NCI-H2081 treated with DMSO at 0.1 percent for 48 hours (cell line): Measurements from ENCODE around the gene METTL2B.
"Not testable (repeated sequence)": the region's sequence is repeated elsewhere in the genome, so short reads cannot be mapped to it uniquely, and the experiment has no call there.

Experiments used
- DNase-seq: peaks from one replicate; lab custom pipeline; 2025; lab: John Stamatoyannopoulos, UW

The METTL2B gene

DNA sequence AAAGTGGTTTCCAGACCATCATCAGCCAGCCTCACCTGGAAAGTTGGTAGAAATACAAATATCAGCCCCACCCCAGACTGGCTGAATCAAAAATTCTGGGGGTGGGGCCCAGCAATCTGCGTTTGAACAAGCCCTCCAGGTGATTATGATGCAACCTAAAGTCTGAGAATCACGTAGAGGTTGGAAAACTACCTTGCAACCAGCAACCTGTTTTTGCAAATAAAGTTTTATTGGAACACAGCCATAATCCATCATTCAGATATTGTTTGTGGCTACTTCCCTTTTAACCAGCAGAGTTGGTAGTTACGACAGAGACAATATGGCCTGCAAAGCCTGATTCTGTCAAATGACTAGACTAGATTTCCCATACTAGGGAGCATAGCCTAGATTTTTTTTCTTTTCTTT, 49.5 kb downstream of the METTL2B start:
- DNase-seq = not testable (repeated sequence)

GRCh38 chr7:128529191-128529590, 52.6 kb downstream of the METTL2B start:
- not testable (repeated sequence) for DNase-seq

GRCh38 chr7:128530121-128530854, 53.7 kb downstream of the METTL2B start:
- DNase-seq = not testable (repeated sequence)

DNA sequence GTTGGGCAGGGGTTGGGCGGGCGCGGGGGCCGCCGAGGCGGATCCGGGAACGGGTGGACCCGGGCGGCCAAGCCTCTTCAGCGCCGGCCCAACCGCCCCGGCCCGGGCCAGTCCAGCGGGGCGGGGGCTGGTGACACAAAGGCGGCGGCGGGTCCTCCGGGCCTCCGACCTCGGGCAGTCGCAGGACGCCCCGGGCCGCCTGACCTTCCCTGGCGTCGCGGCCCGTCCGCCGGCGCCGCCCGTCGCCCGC, 54.2 kb downstream of the METTL2B start:
- no peak for DNase-seq

- peak; percentile 23 for DNase-seq
Measured at GRCh38 chr7:128531105-128531954, 54.8 kb downstream of the METTL2B start.

DNA sequence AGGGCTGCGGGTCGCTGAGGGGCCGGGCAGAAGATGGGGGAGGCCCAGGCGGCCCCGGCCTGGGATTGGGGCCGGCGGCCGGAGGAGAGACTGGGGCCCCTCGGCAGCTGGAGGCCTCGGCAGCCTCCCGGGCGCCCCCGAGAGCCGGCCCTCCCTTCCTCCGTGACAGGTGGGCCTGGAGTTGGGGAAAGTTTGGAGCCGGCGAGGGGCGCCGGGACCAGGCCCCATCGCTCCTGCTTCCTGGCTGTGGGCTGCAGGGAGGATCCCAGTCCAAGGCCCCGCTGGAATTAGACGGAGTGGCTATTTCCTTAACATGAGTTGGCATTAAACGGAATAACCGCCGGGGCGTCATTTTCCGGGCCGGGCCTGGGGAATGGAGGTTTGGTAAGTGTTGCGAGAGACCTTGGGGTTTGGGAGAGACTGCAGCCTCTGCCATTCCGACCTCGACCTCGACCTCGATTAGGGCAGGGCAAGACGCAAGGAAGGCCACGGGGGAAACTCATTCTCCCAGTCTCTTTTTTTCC, 55.5 kb downstream of the METTL2B start:
- not testable (repeated sequence) for DNase-seq

DNA sequence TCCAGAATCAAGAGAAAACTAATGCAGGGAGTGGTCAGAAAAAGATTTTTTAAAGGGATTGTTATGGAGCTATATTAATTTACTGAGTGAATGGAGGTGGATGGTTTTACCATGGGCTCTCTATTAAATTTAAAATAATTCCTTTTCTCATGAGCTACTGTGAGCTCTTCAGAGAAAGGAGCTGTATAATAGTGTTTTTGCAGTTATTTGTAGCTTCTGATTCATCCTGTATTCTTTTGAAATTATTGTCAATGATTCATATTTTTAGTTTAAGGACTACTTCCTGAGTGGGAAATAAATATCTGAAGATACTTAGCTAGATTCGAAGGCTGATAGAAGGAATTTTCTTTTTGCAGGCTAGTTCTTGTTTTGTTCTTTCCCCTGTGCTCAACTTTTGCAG, 56.4 kb downstream of the METTL2B start:
- not testable (repeated sequence) for DNase-seq

DNA sequence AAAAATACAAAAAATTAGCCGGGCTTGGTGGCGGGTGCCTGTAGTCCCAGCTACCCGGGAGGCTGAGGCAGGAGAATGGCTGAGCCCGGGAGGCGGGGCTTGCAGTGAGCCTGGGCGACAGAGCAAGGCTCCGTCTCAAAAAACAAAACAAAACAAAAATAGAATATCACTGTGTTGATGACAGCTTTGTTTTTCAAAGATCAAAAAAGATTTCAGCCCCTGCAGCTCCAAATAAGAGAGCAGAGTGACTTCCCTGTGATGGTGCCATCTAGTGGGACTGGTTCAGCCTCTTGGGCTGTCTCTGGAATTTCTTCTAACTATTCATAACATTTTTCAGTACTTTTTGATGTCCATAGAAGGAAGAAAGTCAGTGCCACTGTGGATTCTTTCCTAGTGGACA, 60.9 kb downstream of the METTL2B start:
- DNase-seq = not testable (repeated sequence)

DNA sequence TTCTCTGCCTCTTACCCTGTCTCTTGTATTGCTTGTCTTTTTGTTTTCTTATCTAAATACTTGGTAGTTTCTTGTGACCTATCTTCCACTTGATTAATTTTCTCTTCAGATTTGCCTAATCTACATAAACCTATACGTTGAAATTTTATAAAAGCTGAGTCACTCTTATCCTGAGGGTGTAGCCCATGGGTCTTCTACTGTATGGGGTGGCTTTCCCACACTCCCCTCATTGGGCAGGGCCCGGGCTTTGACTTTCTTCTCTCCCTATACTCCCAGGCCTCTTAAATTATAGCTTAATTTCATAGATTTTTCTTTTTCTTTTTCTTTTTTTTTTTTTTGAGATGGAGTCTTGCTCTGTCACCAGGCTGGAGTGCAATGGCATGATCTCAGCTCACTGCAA, 66.0 kb downstream of the METTL2B start:
- not testable (repeated sequence) for DNase-seq

DNA sequence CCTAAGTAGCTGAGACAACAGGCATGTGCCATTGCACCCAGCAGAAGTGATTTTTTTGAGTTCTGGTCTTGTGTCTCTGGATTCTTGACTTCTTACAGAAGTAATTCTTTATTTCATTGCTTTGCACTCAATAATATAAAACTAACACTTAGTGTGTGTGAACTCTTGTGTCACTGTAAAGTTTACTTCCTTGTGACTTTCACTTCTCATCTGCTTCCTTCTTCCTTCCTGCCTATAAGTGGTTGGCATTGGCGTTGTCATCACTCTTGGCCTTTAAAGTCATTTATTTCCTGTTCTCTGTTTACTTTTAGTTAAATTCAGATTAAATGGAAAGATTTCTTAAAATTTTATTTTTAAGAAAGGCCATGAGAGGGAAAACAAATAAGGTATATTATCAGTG, 66.8 kb downstream of the METTL2B start:
- not testable (repeated sequence) for DNase-seq

GRCh38 chr7:128546319-128546851, 69.8 kb downstream of the METTL2B start:
- DNase-seq = not testable (repeated sequence)

DNA sequence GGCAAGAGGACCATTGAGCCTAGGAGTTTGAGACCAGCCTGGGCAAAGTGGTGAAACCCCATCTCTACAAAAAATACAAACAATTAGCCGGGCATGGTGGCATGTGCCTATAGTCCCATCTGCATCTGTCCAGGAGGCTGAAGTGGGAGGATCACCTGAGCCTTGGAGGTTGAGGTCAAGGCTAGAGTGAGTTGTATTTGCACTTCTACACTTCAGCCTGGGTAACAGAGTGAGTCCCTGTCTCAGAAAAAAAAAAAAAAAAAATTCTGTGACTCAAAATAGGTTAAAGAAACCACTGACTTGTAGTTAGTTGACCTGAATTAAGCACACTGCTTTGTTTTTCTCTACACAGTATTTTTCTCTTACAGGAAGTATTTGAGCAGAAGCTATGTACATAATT, 74.4 kb downstream of the METTL2B start:
- DNase-seq = no peak

DNA sequence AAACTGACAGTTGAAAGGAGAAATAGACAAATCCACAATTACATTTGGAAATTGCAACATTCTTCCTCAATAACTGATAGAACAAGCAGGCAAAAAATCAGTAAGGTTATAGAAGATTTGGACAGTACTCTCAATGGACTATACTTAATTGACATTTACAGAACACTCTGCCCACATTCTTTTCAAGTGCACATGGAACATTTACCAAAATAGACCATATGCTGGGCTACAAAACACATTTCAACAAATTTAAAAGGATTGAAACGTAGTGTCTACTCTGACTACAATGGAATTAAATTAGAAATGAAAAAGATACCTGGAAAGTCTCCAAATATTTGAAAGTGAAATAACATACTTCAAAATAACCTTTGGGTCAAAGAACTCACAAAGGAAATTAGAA, 77.8 kb downstream of the METTL2B start:
- DNase-seq = not testable (repeated sequence)
